AG04450 (cell line): ENCODE measurements around the gene OGFOD2. TPM values are rescaled to one million over a fixed set of nuclear protein-coding genes. Genes with fewer than 3 reads are reported as not detected.
A peak's percentile ranks its signal among the peaks of the same experiment; 100 is the strongest.

Experiments used
- CTCF ChIA-PET: fragments of 300-600, 350-600 bp; formaldehyde crosslinking; extraction: SDS; loops from one replicate; lab custom pipeline; 2022; ENCODE audit warnings: antibody characterized with exemption, inconsistent platforms; lab: Charles Lee
- POLR2A ChIA-PET: fragments of 350-600 bp; formaldehyde crosslinking; extraction: SDS; loops from one replicate; lab custom pipeline; 2021; ENCODE audit warnings: antibody characterized with exemption, inconsistent platforms; lab: Yijun Ruan, JAX
- DNase-seq: peaks from one replicate; pipeline ENCODE4 v3.0.0-alpha.2; 2011; ENCODE audit warnings: low read depth, low spot score
- H3K27ac ChIP-seq: one replicate; pipeline ENCODE4 v1.5.1; 2012; ENCODE audit warnings: low read depth, low read length, control low read depth
- H3K27me3 ChIP-seq: one replicate; pipeline ENCODE4 v1.6.0; 2012; ENCODE audit warnings: low read length; ENCODE audit not compliant: control insufficient read depth, insufficient read depth
- H3K4me3 ChIP-seq: 2 replicates; pipeline ENCODE4 v1.5.1; 2011; ENCODE audit warnings: mild to moderate bottlenecking, low read depth, low read length, control low read depth
- H3K9me3 ChIP-seq: 2 replicates; pipeline ENCODE4 v1.5.1; 2012; ENCODE audit warnings: low read length; ENCODE audit not compliant: control insufficient read depth, insufficient read depth
- CTCF ChIP-seq: IDR thresholded peaks from 2 replicates; pipeline ENCODE4 v1.5.1; 2011; ENCODE audit warnings: low read depth, low read length, control low read depth, inconsistent platforms
- polyA plus RNA-seq: library from polyadenylated mRNA; depleted of rRNA; stranded (reverse); fragments of >200 nt; gene quantifications from 2 replicates; pipeline ENCODE4 v1.2.3, GENCODE V29; 2011

Gene OGFOD2
- polyA plus RNA-seq, 1 experiment, result 6.1 TPM

GRCh38 chr12:122946690-122947341, 28.2 kb upstream of the OGFOD2 start:
- ChIA-PET CTCF (interaction anchor here (1.0 to 8.6 kb wide), 5 partner anchors 19 to 291 kb away, joined by 3 to 75 read pairs (median 4); no protein-coding TSS in a partner anchor), POLR2A (interaction anchor here (0.6 to 1.6 kb wide), 4 partner anchors 48 to 286 kb away, joined by 3 to 6 read pairs (median 4); partner anchors contain the start of genes MPHOSPH9 and MTRFR)
- TF ChIP-seq CTCF, result peak; percentile 49
- peak; percentile 97 for DNase-seq
- H3K9me3 ChIP-seq, result no peaks in the 10 kb centered on the region
- H3K27me3 ChIP-seq, result no peaks in the 10 kb centered on the region
- H3K27ac ChIP-seq, result peak overlapping the region; percentile 93
- H3K4me3 ChIP-seq, result no peak overlapping the region

- no peak for DNase-seq
- CTCF ChIA-PET, result interaction anchor here (1.0 to 8.6 kb wide), 4 partner anchors 20 to 153 kb away, joined by 3 to 75 read pairs (median 6); no protein-coding TSS in a partner anchor
- Histone ChIP-seq H3K4me3 (no peak overlapping the region), H3K27ac (peak overlapping the region; percentile 91), H3K27me3 (no peaks in the 10 kb centered on the region), H3K9me3 (no peaks in the 10 kb centered on the region)
- no peak for TF ChIP-seq CTCF
- POLR2A ChIA-PET, result interaction anchor here (0.6 to 1.6 kb wide), 3 partner anchors 73 to 285 kb away, joined by 3 to 6 read pairs (median 4); partner anchors contain the start of genes MPHOSPH9 and MTRFR
These were observed 27.7 kb upstream of the OGFOD2 start for GRCh38 chr12:122947352-122947792.

- TF ChIP-seq CTCF, result no peak
- no peaks in the 10 kb centered on the region for H3K9me3 ChIP-seq
- ChIA-PET POLR2A (no interaction called here), CTCF (interaction anchor here (5.0 to 8.6 kb wide), 2 partner anchors 88 to 154 kb away, joined by 35 to 75 read pairs; no protein-coding TSS in a partner anchor)
- H3K27me3 ChIP-seq, result no peaks in the 10 kb centered on the region
- H3K4me3 ChIP-seq, result no peak overlapping the region
- DNase-seq, result no peak
- no peak overlapping the region for H3K27ac ChIP-seq
These were observed 26.4 kb upstream of the OGFOD2 start for GRCh38 chr12:122948605-122949004.

- Histone ChIP-seq H3K27me3 (no peaks in the 10 kb centered on the region), H3K27ac (no peak overlapping the region), H3K9me3 (no peaks in the 10 kb centered on the region), H3K4me3 (no peak overlapping the region)
- TF ChIP-seq CTCF, result no peak
- POLR2A ChIA-PET, result no interaction called here
- CTCF ChIA-PET, result interaction anchor here (5.0 to 8.6 kb wide), 2 partner anchors 88 to 155 kb away, joined by 35 to 75 read pairs; no protein-coding TSS in a partner anchor
- DNase-seq, result no peak
These were observed 25.6 kb upstream of the OGFOD2 start for GRCh38 chr12:122949405-122949804.
